ENCODE results near the gene EPGN. TPM values are rescaled to one million over a fixed set of nuclear protein-coding genes. Genes with fewer than 3 reads are reported as not detected.

EPGN gene
- total RNA-seq, 1 donor from 2014 or later, result 7.9 TPM

DNA sequence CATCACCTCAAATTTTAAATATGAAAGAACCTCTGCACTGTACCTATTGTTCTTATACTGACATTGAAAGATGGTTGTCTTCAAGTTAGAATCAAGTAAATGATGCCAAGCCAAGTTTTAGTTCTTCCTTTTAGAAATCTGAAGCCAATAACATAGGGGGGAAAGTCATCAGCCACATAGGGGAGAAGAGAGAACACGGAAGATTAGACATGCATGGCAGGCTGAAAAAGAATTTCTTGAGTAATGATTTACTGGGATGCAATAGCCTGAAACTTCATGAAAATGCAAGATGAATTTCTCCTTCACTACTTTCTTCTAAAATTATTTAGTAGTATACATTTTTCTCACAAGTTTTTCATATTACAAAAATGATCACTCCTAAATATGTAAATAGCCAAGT is 13.6 kb upstream of the EPGN start:
- no peak for FAIRE-seq
- H3K4me3 ChIP-seq (ENCODE audit: low read depth, low read length), result no peak overlapping the region
- DNase-seq (ENCODE audit: low read depth), result no peak
- H3K36me3 ChIP-seq (ENCODE audit: control insufficient read depth, insufficient read depth, low read length), result no peaks in the 10 kb centered on the region
- no peaks in the 10 kb centered on the region for H3K27me3 ChIP-seq (ENCODE audit: control insufficient read depth, insufficient read depth, low read length)
- TF ChIP-seq, protein P1, sequence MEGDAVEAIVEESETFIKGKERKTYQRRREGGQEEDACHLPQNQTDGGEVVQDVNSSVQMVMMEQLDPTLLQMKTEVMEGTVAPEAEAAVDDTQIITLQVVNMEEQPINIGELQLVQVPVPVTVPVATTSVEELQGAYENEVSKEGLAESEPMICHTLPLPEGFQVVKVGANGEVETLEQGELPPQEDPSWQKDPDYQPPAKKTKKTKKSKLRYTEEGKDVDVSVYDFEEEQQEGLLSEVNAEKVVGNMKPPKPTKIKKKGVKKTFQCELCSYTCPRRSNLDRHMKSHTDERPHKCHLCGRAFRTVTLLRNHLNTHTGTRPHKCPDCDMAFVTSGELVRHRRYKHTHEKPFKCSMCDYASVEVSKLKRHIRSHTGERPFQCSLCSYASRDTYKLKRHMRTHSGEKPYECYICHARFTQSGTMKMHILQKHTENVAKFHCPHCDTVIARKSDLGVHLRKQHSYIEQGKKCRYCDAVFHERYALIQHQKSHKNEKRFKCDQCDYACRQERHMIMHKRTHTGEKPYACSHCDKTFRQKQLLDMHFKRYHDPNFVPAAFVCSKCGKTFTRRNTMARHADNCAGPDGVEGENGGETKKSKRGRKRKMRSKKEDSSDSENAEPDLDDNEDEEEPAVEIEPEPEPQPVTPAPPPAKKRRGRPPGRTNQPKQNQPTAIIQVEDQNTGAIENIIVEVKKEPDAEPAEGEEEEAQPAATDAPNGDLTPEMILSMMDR (IDR thresholded peaks at IDR 0.05; ENCODE audit: insufficient read depth, low read length, severe bottlenecking), result no peak

DNA sequence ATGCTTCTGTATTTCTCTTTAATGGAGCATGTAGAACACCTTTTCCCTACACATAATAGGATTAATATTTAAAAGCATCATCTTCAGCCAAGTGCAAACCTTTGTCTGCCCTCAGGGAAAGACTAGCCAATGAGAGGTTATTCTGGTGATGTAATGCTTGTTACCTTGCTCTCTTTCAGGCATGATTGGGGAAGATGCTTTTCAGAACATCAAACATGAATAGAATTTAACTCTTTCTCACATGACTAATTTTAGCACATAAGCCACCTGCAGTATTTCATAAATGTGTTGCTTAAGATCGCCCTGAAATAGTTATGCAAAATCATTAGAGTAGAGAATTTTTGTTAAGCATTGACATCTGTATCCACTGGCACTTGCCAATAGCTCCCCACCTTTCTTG is 10.7 kb upstream of the EPGN start:
- H3K4me3 ChIP-seq (ENCODE audit: low read depth, low read length), result no peak overlapping the region
- no peaks in the 10 kb centered on the region for H3K36me3 ChIP-seq (ENCODE audit: control insufficient read depth, insufficient read depth, low read length)
- DNase-seq (ENCODE audit: low read depth), result no peak
- no peaks in the 10 kb centered on the region for H3K27me3 ChIP-seq (ENCODE audit: control insufficient read depth, insufficient read depth, low read length)
- TF ChIP-seq, protein P1 (IDR thresholded peaks at IDR 0.05; ENCODE audit: insufficient read depth, low read length, severe bottlenecking), result no peak
- no peak for FAIRE-seq

DNA sequence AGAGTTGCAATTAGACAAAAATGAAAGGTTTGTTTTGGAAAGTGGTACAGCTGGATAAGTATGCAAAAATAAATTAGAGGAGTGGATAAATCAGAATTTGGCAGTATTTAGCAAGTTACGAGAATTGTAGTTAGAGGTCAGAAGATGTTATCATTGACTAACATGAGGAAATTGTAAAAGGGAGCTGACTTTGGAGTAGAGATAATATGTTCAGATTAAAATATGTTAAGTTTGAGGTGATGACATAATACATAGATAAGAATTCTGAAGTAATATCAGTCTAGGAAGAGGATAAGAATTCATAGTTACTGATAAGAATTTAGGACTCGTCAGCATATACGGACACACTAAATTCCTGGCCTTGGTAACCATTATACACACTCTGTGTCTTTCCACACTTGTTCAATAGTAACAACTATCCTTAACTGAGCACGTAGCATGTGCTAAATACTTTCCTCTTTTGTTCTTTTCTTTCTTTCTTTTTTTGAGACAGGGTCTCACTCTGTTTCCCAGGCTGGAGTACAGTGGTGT is 4.1 kb upstream of the EPGN start:
- TF ChIP-seq, protein P1 (IDR thresholded peaks at IDR 0.05; ENCODE audit: insufficient read depth, low read length, severe bottlenecking), result no peak
- Histone ChIP-seq H3K27me3 (ENCODE audit: control insufficient read depth, insufficient read depth, low read length) (no peaks in the 10 kb centered on the region), H3K36me3 (ENCODE audit: control insufficient read depth, insufficient read depth, low read length) (no peaks in the 10 kb centered on the region), H3K4me3 (ENCODE audit: low read depth, low read length) (no peak overlapping the region)
- FAIRE-seq, result no peak
- DNase-seq (ENCODE audit: low read depth), result no peak

DNA sequence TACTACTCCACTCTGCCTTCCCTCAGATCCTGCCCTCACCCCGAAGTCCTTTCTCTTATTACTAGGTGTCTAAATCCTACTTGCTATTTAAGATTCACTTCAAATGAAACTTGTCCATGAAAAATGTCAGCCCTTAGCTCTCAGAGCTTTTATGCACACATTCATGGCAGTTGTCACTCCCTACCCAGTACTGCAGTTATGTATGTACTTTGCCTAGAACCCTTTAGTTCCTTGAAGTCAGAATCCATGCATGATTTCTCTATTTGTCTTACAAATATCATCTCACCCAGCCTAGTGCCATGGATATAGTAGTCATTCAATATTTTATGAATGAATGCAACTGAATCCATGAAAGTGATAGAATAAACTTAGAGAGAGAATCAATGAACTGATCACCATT is 3.3 kb upstream of the EPGN start:
- Histone ChIP-seq H3K4me3 (ENCODE audit: low read depth, low read length) (no peak overlapping the region), H3K27me3 (ENCODE audit: control insufficient read depth, insufficient read depth, low read length) (no peaks in the 10 kb centered on the region), H3K36me3 (ENCODE audit: control insufficient read depth, insufficient read depth, low read length) (no peaks in the 10 kb centered on the region)
- DNase-seq (ENCODE audit: low read depth) (no peak), FAIRE-seq (no peak)
- TF ChIP-seq, protein P1 (IDR thresholded peaks at IDR 0.05; ENCODE audit: insufficient read depth, low read length, severe bottlenecking), result no peak

GRCh38 chr4:74307170-74307569 is 1.1 kb upstream of the EPGN start:
- H3K36me3 ChIP-seq (ENCODE audit: control insufficient read depth, insufficient read depth, low read length), result peaks cover 1% of the 10 kb centered on the region
- FAIRE-seq, result no peak
- TF ChIP-seq, protein P1 (IDR thresholded peaks at IDR 0.05; ENCODE audit: insufficient read depth, low read length, severe bottlenecking), result no peak
- DNase-seq (ENCODE audit: low read depth), result no peak
- no peak overlapping the region for H3K4me3 ChIP-seq (ENCODE audit: low read depth, low read length)
- no peaks in the 10 kb centered on the region for H3K27me3 ChIP-seq (ENCODE audit: control insufficient read depth, insufficient read depth, low read length)

DNA sequence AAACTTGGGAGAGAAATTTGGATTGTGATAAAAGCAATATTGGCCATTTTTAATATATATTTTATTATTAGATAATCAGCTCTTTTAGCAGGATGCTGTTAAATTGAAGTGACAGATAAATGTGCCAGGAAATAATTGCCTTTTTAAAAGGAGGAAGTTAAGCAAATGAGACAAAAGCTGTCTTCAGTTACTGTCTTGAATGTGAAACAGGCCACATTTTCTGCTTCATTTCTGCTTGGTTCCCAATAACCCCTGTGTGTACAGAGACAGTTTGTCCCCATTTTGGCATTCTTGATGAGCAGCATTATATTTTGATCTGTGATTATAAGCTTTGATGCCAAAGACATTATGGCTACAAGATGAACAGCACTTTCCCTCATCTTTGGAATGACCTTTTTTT is 953 bp downstream of the EPGN start:
- DNase-seq (ENCODE audit: low read depth), result no peak
- peaks cover 2% of the 10 kb centered on the region for H3K36me3 ChIP-seq (ENCODE audit: control insufficient read depth, insufficient read depth, low read length)
- FAIRE-seq, result no peak
- peak overlapping the region; percentile 23 for H3K4me3 ChIP-seq (ENCODE audit: low read depth, low read length)
- TF ChIP-seq, protein P1 (IDR thresholded peaks at IDR 0.05; ENCODE audit: insufficient read depth, low read length, severe bottlenecking), result no peak
- H3K27me3 ChIP-seq (ENCODE audit: control insufficient read depth, insufficient read depth, low read length), result no peaks in the 10 kb centered on the region
